Measurements from ENCODE around the gene ITGB5. TPM values are rescaled to one million over a fixed set of nuclear protein-coding genes. Genes with fewer than 3 reads are reported as not detected.
A peak's percentile ranks its signal among the peaks of the same experiment; 100 is the strongest.

Gene ITGB5
- total RNA-seq, 1 experiment from 2014 or later, result 146 TPM

DNA sequence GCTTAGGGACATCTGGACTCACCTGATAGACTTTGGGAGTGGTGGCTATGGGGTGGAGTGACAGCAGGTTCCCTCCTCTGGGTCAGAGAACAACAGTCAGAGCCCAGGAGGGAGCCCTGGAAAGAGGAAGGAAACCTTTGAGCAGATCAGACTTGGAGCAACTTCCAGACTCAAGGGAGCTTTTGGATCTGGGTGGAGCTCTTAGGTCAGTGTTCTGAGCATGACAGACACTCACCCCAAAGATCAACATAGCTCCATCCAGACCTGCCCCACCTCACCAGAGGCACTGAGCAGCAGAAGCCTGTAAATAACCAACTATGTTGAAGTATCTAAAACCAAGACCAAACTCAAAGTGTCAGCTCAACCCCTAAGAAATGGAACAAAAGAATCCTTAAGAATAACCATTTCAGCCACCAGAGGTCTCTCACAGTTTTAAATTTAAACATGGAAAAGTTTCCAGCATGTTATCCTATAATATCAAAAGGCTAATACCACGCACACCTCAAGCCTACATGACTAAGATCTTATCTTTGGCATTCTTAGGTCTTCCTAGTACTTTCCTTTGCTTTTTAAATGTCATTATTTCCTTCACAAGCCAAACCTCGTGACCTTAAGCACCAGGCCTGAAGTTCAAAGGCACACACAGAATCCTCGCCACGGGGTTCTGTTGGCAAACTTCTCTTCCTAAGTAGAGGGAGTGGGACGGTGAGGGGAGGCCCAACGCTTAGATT, 100.5 kb downstream of the ITGB5 start:
- DNase-seq, result no peak
- H3K4me2 ChIP-seq (ENCODE audit: insufficient read depth, insufficient read length, low read length), result no peak overlapping the region
- H3K9me3 Mint-ChIP-seq, result no peaks in the 10 kb centered on the region

More for the DNA sequence above, 100.5 kb downstream of the ITGB5 start:
- Mint-ChIP-seq H3K4me3 (no peak overlapping the region), H3K36me3 (ENCODE audit: insufficient read depth in 1 of 3, low read depth in 3 of 3) (peaks cover 4 to 46% (median 6%) of the 10 kb centered on the region in 3 experiments; a peak in 6 of 7 replicates), H3K4me1 (peaks cover 5 to 8% of the 10 kb centered on the region in 2 experiments), H3K27ac (peak overlapping the region; percentile 60 to 92 (median 75); a peak in 6 of 7 replicates), H3K27me3 (ENCODE audit: low read depth) (no peaks in the 10 kb centered on the region)
- H3K4me1 ChIP-seq (ENCODE audit: insufficient read depth, low read length), result peaks cover 1% of the 10 kb centered on the region; the same call in 1 of the 2 replicates
- H2BK12ac ChIP-seq (ENCODE audit: insufficient read length, low read depth, low read length), result no peak overlapping the region
- no peak overlapping the region for H4K91ac ChIP-seq (ENCODE audit: insufficient read length, low read depth, low read length)
- no peak overlapping the region for H2BK5ac ChIP-seq (ENCODE audit: insufficient read length, low read length)
- H3K79me2 ChIP-seq (ENCODE audit: insufficient read depth, low read length), result no peaks in the 10 kb centered on the region; the same call in 1 of the 2 replicates
- no peak overlapping the region for H3K56ac ChIP-seq (ENCODE audit: insufficient read length, low read depth, low read length)
- H4K20me1 ChIP-seq (ENCODE audit: control insufficient read depth, insufficient read depth, insufficient read length), result no peaks in the 10 kb centered on the region
- H3K79me1 ChIP-seq (ENCODE audit: insufficient read depth, low read depth, low read length, poor library complexity, severe bottlenecking), result no peaks in the 10 kb centered on the region
- H3K27me3 ChIP-seq (ENCODE audit: insufficient read depth, low read length), result no peaks in the 10 kb centered on the region; the same call in 1 of the 2 replicates
- no peak overlapping the region for H3K18ac ChIP-seq (ENCODE audit: insufficient read length, low read depth, low read length)
- H3T11ph ChIP-seq (ENCODE audit: low read length), result no peak overlapping the region
- TF ChIP-seq, protein P1, sequence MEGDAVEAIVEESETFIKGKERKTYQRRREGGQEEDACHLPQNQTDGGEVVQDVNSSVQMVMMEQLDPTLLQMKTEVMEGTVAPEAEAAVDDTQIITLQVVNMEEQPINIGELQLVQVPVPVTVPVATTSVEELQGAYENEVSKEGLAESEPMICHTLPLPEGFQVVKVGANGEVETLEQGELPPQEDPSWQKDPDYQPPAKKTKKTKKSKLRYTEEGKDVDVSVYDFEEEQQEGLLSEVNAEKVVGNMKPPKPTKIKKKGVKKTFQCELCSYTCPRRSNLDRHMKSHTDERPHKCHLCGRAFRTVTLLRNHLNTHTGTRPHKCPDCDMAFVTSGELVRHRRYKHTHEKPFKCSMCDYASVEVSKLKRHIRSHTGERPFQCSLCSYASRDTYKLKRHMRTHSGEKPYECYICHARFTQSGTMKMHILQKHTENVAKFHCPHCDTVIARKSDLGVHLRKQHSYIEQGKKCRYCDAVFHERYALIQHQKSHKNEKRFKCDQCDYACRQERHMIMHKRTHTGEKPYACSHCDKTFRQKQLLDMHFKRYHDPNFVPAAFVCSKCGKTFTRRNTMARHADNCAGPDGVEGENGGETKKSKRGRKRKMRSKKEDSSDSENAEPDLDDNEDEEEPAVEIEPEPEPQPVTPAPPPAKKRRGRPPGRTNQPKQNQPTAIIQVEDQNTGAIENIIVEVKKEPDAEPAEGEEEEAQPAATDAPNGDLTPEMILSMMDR (conservative IDR thresholded peaks at IDR 0.05), result peak; percentile 50; the same call in 2 of the 3 replicates
- H3K14ac ChIP-seq (ENCODE audit: insufficient read depth, low read length), result no peak overlapping the region
- H3K23ac ChIP-seq (ENCODE audit: insufficient read length, low read depth, low read length), result no peak overlapping the region
- H2BK15ac ChIP-seq (ENCODE audit: low read depth, low read length), result no peak overlapping the region
- no peak overlapping the region for H3K27ac ChIP-seq (ENCODE audit: insufficient read length, low read depth, low read length)
- no peak overlapping the region for H4K5ac ChIP-seq (ENCODE audit: insufficient read length, low read depth, low read length)
- no peak overlapping the region for H2BK120ac ChIP-seq (ENCODE audit: low read depth, low read length, poor library complexity, severe bottlenecking)
- no peaks in the 10 kb centered on the region for H3K9me3 ChIP-seq (ENCODE audit: control insufficient read depth, low read depth, low read length)
- H2AFZ ChIP-seq (ENCODE audit: low read length), result no peak overlapping the region
- H3K4ac ChIP-seq (ENCODE audit: low read depth, low read length), result no peak overlapping the region
- WGBS (ENCODE audit: extremely low coverage, insufficient read length, low lambda C conversion rate), result no CpG with 5 or more reads among the region's 6 CpGs
- H4K8ac ChIP-seq (replicated peaks; ENCODE audit: insufficient read length, low read depth, low read length), result no peak overlapping the region
- no peak overlapping the region for H3K9ac ChIP-seq (ENCODE audit: extremely low read depth, insufficient read length, low read length)
- no peak overlapping the region for H2BK20ac ChIP-seq (ENCODE audit: low read depth, low read length, poor library complexity, severe bottlenecking)
- no peak overlapping the region for H2AK5ac ChIP-seq (ENCODE audit: insufficient read length, low read length)
- H3K23me2 ChIP-seq (ENCODE audit: insufficient read length, low read depth, low read length, poor library complexity, severe bottlenecking), result no peaks in the 10 kb centered on the region
